ENCODE data around the gene CCDC180.

- TF ChIP-seq CTCF (IDR thresholded peaks at IDR 0.05; ENCODE audit: insufficient read depth, low read length) (no peak), POLR2AphosphoS5 (IDR thresholded peaks at IDR 0.05; ENCODE audit: low read depth) (no peak)
These were observed 14.2 kb downstream of the CCDC180 start for GRCh38 chr9:97321691-97322090.
